ENCODE data around the gene MTA3. TPM values are rescaled to one million over a fixed set of nuclear protein-coding genes. Genes with fewer than 3 reads are reported as not detected.
A peak's percentile ranks its signal among the peaks of the same experiment; 100 is the strongest.

Gene MTA3
- polyA plus RNA-seq, 10 donors, result 22.4 to 38.1 (median 29.6) TPM

DNA sequence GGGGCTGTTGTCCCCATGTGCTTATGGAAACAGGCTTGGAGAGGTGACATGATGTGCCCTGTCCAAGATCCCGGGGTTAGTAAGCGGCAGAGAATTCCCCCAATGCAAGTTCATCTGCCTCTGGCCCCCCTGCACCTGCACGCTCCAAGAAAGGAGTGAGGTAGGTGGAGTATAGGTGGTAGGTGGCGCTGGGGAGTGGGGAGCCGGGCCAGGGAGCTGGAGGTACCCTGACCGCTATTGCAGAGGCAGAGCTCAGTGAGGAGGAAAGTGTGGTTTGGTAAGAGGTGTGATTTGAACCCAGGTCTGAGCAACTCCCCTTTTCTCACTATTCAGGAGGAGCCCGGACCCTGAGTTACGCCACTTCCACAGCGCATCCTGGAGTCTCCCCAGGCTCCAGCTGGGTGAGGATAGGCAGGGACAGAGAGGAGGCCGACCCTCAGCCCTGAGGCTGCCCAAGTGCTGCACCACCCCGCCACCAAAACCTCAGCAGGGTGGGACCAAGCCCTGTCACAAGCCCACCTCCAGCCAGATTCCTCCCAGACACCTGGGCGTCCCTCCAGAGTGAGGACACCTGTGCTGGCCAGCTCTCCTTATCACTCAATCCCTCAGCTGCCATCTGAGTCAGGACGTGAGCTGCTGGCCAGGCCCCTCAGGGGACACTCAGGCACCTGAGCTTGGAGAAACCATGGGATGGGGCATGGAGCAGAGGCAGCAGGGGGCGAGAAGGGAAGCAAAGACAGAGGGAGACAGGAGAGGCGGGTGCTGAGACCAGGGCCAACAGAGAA is 218.3 kb downstream of the MTA3 start:
- DNase-seq, result no peak

DNA sequence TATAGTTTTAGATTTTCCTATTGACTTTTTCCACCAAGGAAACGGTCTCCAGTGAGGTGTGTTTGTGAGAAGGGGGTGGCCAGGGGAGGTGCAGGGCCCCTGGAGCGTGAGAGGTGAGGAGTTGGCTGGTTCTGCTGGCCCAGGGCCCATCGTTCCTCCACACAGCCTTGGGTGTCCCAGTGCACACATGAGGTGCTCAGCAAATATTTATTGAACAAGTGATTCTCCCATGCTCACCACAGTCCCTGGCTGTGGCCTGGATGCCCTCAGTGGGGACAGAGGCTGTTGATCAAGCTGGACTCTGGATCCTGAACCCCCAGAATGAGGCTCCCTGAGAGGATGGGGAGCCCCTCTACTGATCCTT is 219.0 kb downstream of the MTA3 start:
- DNase-seq, result no peak

DNA sequence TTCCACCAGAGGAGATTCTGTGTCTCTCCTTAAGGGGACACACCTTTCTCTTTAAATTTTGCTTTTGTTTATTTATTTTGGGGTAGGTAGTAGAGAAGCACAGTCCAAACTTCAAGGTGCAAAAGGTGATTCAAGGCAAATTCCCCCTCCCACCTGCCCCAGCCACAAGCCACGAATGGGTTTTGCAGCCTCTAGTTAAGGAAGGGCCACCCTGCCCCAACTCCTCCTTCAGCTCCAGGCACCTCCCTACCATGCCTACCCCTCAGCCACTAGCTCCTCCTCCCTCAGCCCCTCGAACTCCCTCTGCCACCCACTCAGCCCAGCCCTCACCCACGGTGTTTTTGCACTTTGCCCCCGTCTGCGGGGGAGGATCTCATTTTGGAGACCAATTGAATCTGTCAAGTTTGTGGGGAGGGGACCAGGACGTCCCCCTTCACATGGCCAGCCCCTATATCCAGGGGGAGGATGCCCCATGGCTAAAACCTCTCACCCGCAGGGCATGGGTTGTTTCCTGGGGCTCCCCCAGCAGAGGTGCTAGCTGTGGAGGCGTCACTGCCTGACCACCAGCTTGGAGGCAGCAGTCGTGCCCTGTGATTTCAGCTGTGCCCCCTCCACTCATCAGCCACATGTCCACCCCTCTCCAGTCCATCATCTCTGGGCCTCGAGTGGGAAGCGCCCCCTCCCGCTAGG is 219.5 kb downstream of the MTA3 start:
- no peak for DNase-seq

DNA sequence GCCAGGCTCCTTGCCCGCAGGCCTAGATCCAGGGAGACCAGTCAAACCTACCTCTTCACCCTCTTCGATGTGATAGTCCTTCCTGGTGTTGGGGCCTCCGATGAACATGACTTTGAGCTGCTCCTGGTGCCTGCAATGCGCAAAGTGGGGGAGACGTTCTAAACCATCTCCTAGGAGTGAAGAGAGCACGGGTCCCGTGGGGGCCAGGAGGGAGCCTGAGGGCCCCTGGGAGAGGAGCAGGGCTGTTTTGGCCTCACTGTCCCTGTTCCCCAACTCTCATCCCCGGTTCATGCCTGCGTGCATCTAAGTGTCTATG is 220.0 kb downstream of the MTA3 start:
- DNase-seq, result no peak

DNA sequence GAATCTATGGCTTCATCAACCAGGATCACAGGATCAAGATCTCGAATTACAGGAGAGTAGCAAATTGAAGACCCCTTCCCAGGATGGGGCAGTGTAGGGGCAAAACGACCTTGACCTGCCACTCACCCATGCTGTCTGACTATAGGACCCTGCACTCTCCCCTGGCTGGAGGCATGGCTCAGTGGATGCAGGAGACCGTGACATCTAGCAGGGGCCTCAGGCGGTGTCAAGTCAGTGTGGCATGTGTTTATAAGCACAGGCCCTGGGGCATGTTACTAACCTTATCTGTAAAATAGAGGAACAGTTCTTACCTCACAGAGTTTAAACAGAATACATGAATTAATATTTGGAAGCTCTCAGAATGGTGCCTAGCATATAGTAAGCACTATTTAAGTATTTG is 220.4 kb downstream of the MTA3 start:
- DNase-seq, result no peak

DNA sequence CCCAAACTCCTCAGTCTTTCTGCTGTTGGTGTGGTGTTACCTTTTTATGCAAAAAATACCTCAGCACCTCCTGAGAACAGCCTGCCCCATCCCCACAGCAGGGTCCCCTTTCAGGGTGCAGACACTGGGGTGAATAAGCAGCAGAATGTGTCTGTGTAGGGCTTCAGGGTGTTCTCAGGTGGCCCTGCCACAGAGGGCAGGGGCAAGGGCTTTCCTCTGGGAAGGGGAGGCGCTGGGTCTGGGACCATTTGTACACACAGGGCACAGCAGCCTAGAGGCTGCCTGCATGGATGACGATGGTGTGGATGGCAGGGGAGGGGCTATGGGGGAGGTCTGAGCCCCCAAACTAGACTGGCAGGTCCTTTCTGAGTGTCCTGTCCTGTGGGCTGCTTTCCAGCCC is 221.3 kb downstream of the MTA3 start:
- no peak for DNase-seq

DNA sequence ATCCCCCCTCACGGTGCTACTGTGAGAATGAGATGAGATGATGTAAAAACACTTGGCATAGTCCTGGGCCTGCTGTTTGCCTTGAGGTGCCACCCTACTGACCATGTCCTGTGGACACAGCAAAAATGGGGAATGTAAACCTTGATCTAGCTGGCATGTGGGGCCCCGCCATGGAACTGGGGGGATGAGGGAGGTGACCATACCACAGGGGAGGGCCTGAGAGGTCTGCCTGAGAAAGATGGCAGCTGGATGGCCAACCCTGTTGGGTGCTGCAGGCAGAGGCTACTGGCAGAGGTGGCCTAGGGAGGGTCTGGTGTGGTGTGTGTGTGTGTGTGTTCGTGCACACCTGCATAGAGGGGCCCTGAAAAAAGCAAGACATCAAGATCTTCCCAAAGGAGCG is 223.2 kb downstream of the MTA3 start:
- no peak for DNase-seq

DNA sequence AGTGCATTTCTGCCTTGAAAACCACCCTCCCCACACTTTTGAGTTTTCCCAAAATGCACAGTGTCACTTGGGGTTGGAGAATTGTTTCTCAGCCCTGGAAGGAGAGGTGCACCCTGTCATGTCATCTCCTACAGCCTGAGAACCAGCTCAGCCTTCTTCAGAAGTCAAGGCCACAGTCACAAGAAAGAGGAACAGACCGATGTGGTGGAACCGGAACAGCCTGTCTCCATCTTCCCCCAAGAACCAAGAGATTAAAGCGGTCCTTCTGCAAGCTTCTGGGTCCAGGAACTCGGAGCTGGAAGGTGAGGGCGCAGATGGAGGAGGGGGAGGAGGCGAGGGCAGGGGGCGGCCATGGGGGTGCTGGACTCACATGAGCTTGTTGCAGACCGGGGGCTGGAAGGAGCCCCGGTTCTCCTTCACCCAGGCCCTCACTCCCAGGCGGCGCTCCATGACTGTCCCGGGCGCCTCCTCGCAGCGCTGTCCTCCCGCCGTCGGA is 223.7 kb downstream of the MTA3 start:
- no peak for DNase-seq

DNA sequence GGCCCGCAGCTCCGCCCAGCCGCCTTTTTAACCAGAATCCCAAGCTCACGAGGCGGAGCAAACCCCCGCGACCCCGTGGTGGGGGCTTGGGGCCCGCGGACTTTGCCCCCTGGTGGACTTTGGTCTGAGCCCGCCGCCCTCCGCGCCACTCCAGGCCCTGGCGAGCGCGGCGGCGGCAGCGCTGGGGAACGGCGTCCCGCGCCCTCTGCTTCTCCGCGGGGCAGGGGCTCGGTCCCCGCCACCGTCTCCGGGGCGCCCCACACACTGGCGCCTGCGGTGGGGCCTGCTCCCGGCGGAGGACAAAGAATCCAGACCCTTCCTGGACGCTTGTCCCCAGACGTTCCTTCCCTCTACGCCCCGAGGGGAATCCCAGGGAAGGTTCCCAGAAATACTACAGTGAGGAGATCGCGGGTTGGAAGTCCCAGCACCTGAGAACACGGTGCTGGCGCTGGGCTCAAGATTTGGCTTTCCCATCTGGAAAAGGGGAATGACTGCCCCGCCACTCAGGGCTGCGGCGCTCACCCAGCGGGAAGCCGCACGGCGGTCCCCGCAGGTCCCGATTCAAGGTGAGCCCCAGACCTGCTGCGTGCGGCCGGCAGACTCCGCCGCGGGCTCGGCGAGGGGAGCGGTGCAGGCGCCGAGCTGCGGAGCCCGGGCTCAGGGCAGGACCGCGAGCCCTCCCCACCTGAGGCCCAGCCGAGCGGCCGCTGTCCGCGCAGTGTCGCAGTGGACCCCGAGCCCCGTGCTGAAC is 224.3 kb downstream of the MTA3 start, which contains the start of gene HAAO:
TSS of gene HAAO (minus strand) at position 1 of the 751 bp plus-strand sequence. CDS start 47 bp downstream, outside the sequence.
- peak; percentile 41 to 91 (median 75) for DNase-seq

DNA sequence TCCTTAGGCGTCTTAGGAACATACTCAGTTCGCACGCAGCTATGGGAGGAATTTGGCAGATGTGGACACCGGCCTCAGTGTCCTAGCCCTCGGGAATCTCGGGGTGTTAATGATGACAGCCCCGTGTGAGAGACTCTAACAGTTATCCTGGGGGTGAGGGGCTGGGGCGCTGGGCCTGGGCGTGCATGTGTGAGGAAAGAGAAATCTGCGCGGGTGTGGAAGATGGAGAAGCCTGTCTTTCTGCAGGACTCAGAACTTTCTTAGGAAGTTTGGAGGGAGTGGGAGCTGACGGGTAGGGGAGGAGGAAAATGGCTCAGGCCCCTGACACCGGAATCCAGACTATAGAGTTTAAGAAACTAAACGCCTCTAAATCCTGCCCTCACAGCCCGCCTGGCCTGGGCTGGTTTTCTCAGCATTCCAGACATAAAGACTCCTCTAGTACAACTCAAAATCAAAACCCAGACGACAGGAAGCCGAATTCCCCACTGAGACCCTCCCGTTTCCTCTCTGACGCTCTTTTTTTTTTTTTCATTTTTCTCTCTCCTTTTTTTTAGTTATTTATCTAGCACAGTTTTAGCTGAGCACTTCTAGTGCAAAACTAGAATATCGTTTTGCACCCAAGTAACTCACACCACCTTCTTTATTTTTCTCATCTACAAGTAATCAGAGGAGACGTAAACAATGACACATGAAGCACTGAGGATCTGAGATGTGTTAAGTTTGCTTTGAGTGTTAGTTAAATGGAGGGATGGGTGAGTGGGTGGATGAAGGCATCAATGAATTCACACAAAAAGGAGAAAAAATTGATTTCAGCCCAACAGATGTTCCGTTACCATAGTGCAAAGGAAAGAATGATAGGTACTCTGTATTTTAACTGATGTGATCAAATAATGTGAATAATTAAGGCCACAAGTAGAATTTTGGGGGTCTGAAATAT is 225.2 kb downstream of the MTA3 start:
- DNase-seq, result peak; percentile 27 to 89 (median 64)

DNA sequence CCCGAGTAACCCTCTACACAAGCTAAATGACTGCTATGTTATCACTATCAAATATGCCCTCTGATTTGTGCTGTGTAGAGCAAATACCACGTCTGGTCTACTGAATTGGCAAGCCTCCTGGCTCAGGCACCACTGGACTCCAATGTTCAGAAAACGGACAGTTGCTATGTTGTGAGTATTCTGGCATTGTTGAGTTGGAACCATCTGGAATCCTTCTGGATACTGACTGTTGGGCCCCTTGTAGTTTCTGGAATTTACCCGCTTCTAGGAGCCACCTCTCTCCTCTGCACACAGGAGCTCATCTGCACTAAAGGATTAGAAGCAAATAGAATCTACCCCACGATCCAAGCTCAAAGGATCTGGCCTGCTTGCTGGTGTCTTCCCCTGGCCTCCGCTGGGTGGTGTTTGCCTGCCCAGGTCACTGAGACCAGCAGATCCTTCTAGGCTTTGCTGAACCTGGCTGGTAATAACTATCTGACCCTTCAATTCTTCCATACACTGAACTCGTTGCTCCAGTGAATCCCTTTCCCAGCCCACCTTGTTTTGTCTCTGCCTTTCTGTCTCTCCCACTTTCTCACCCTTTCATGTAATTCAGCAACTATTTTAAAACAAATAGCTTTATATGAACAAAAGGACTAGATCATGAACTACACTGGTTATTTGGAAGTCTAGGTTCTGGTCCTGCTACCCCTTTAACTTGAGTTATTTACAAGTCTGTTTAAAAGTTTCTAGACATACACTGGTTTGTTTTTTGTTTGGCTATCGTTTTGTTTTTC is 226.0 kb downstream of the MTA3 start:
- peak in 2 of 3 donors; percentile 27 to 39 for DNase-seq

DNA sequence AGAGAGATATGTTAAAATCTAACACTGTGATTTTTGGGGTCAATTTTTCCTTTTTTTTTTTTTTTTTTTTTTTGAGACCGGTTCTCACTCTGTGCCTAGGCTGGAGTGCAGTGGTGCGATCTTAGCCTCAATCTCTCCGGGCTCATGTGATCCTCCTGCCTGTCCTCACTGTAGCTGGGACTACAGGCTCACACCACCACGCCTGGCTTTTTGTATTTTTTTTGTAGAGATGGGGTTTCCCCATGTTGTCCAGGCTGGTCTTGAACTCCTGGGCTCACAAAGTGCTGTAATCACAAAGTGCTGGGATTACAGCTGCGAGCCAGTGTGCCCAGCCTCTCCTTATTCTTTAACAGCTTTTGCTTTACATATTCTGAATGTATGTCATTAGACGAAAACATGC is 226.8 kb downstream of the MTA3 start:
- DNase-seq, result no peak

DNA sequence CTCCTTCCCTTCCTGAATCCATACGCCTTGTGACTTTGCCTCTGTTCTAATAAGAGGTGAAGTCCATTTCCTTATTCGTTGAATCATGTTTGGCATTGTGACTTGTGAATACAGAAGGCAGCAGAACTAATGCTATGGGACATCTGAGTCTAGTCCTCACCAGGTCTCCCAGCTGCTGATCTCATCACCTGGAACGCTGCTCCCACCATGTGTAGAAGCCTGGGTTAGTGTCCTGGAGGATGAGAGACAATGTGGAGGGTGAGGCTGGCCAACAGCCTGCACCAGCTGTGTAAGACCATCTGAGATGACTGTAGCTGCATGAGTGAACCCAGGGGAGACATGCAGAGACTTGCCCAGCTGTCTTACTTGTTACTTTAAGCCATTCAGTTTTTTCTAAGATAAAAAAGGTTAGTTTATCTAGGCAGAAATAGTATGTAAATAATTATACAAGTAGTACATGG is 227.4 kb downstream of the MTA3 start:
- peak in 1 of 3 donors; percentile 41 for DNase-seq

DNA sequence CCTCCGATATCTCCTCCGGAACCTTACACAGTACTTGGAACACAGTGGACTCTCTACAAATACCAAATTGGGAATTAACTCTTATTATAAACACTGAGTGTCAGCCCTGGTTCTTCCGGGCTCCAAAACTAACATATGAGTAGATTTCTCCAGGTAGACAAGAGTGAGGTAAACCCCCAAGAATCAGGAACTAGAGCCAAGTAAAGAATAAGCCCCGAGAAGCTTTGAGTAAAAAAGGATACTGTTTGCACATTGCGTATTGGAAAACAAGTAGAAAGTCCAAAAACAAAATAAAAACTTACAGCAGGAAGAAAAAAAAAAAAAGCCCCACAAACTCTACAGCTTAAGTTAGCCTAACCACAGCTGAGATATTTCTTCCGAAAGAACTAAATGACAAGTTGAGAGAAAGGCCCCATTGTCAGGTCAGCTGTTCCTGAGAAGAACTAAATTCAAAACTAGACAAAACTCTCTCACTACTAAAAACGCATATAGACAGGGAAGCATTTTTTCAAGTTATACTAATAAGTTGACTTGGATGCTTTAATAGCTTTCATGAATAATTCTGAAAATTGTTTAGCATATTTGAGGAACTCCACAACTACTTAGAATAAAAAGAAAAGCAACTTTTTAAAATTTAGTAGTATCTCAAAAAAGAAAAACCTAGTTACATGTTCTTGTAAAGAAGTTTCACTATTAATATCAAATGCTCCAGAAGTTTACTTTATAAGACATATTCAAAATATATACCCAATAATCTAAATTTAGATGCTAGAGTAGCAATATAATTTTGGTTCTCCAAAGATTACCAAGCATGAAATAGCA is 228.2 kb downstream of the MTA3 start:
- DNase-seq, result no peak

DNA sequence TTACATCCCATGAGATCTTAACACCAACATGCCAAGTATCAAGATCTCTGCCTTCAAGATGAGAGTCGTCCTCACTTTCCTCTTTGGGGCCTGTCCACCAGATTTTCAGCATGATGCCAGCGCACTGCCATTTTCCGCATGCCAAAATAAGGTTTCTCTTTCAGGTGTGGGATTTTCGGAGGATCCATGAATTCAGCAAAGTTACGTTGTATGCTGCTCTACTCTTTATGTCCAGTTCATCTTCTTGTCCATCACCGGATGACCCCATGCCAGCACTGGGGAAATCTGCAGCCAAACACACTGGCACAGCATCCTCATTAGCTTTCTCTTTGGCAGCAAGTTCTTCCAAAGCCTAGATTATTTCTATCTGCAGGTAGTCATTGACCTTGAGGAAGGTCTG is 228.8 kb downstream of the MTA3 start:
- no peak for DNase-seq

DNA sequence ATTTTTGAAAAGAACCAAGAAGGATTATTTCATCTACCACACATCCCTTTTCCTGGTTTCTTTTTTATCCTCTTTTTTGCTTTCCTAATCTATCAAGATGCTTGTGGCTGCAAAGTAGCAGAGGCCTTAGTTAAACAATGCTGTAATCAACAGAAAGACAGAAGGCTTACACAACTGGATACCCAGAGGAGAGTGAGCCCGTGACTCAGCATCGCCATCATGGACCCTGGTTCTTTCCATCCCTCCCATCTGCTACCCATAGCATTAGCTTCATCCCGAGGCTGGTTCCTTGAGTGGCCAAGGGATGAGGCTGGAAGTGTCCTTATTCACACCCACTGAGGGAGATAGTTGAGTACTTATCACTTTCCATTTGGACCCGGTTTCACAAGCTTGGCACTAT is 231.4 kb downstream of the MTA3 start:
- no peak for DNase-seq

DNA sequence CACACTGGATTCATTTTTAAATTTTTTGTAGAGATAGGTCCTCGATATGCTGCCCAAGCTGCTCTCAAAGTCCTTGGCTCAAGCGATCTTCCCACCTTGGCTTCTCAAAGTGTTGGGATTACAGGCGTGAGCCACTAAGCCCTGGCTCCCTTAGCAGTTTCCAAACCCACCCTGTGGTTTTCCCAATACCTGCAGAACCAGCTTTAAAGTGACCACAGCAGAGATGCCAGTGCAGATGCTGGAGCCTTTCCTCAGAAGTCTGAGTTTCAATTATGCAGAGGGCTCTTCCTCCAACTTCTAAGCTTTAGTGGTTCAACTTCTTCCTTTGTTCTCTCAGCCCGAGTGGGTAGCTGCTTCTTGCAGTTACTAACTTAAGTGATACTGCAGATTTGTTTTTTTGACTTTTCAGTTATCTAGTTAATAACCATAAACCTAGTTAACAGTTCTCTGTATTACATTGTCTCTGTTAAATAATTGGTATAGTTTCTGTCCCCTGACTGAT is 232.1 kb downstream of the MTA3 start:
- no peak for DNase-seq

DNA sequence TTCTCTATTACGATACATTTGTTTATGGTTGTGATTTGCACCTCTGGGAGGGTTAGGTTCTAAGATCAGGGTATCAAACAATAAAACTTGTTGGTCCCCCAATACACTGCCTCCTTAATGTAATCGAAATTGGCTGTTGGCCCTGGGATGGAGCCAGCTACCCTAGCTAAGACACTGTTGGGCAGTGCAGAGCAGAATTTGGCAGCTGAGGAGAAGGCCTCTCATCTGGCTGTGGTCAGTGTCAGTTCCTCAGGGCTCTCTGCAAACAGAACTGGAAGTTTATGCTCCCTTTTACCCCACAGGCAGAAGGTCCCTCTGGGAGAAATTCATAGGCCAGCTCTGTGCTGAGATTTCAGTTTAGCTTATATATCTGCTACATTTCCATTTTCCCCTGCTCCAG is 232.5 kb downstream of the MTA3 start:
- peak in 1 of 3 donors; percentile 56 for DNase-seq

DNA sequence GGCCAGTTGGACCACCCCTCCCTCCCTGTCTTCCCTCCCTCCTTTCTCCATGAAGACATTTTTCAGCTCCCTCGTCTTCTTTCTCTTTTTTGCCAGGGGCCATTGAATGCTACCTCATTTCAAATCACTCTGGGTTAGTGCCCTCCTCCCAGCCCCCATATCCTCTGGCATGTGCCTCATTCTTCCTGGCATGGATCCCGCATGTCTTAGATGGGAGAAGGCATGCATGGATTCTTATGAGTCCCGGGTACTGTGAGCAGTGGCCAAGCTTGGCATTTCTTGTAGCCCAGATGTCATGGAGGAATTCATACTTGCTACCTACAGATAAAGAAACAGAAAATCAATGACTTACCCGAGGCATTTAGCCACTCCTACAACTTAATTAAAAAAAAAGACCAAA is 232.9 kb downstream of the MTA3 start:
- DNase-seq, result peak in 1 of 3 donors; percentile 38

Data from muscle of back (tissue), 11 donors.